Central memory CD8-positive, alpha-beta T cell (primary cell): ENCODE data around the gene MAGI1.

ENCODE experiments used
- ATAC-seq: fragments of 150-1000 bp; cut with Tn5 transposase; replicated peaks from 2 replicates; pipeline ENCODE4 v1.10.0; 2022; ENCODE audit warnings: mild to moderate bottlenecking, moderate FRiP score, moderate number of reproducible peaks; ENCODE audit not compliant: poor library complexity, severe bottlenecking; ENCODE audit errors: extremely low read depth
- DNase-seq, 2 donors: peaks; one replicate each; pipeline ENCODE4 v3.0.0; 2021; ENCODE audit warnings: low spot score in 2 of 2
- H3K27ac Mint-ChIP-seq: one replicate; pipeline ENCODE4 v1.8.0; 2022; ENCODE audit warnings: low read depth, mild to moderate bottlenecking, moderate library complexity, mixed read lengths
- H3K27me3 Mint-ChIP-seq: one replicate; pipeline ENCODE4 v1.8.0; 2022; ENCODE audit warnings: mixed read lengths
- H3K36me3 Mint-ChIP-seq: one replicate; pipeline ENCODE4 v1.8.0; 2022; ENCODE audit warnings: mild to moderate bottlenecking, moderate library complexity, mixed read lengths; ENCODE audit not compliant: insufficient read depth
- H3K4me1 Mint-ChIP-seq: one replicate; pipeline ENCODE4 v1.8.0; 2022; ENCODE audit warnings: mixed read lengths
- H3K4me3 Mint-ChIP-seq: one replicate; pipeline ENCODE4 v1.8.0; 2022; ENCODE audit warnings: mild to moderate bottlenecking, moderate library complexity, mixed read lengths
- H3K9me3 Mint-ChIP-seq: one replicate; pipeline ENCODE4 v1.8.0; 2022; ENCODE audit warnings: mixed read lengths

The MAGI1 gene

DNA sequence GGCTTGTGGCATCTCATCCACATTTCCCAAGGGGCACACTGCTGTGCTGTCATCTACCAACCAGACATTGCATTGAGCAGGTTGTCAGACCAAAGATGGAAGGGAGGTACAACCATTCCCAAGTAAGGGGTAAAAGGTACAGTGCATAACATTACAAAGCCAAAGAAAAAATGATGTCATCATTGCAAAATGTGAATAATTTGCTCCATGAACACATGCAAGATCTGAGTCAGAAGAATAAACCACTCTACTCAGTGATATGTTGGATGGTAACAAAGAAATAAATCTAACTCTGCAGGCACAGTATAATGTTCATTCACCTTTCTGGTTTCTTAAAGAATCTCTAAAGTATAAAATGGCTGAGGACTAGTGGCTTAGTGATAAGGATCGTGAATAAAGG, 202.7 kb downstream of the MAGI1 start:
- ATAC-seq, result no peak
- no peaks in the 10 kb centered on the region for H3K36me3 Mint-ChIP-seq
- H3K27me3 Mint-ChIP-seq, result no peaks in the 10 kb centered on the region
- no peak overlapping the region for H3K4me3 Mint-ChIP-seq
- no peak overlapping the region for H3K27ac Mint-ChIP-seq
- H3K9me3 Mint-ChIP-seq, result peaks cover 6% of the 10 kb centered on the region
- no peaks in the 10 kb centered on the region for H3K4me1 Mint-ChIP-seq
- no peak for DNase-seq

- DNase-seq, result no peak
- Mint-ChIP-seq H3K27ac (no peak overlapping the region), H3K27me3 (no peaks in the 10 kb centered on the region), H3K36me3 (no peaks in the 10 kb centered on the region), H3K4me1 (no peaks in the 10 kb centered on the region), H3K4me3 (no peak overlapping the region), H3K9me3 (peaks cover 6% of the 10 kb centered on the region)
- ATAC-seq, result no peak
Measured at GRCh38 chr3:65833761-65834505, 204.8 kb downstream of the MAGI1 start.

- Mint-ChIP-seq H3K36me3 (no peaks in the 10 kb centered on the region), H3K4me3 (no peak overlapping the region), H3K4me1 (no peaks in the 10 kb centered on the region), H3K27me3 (no peaks in the 10 kb centered on the region), H3K9me3 (peaks cover 6% of the 10 kb centered on the region), H3K27ac (no peak overlapping the region)
- ATAC-seq (no peak), DNase-seq (no peak)
Measured at GRCh38 chr3:65831733-65832425, 206.8 kb downstream of the MAGI1 start.

DNA sequence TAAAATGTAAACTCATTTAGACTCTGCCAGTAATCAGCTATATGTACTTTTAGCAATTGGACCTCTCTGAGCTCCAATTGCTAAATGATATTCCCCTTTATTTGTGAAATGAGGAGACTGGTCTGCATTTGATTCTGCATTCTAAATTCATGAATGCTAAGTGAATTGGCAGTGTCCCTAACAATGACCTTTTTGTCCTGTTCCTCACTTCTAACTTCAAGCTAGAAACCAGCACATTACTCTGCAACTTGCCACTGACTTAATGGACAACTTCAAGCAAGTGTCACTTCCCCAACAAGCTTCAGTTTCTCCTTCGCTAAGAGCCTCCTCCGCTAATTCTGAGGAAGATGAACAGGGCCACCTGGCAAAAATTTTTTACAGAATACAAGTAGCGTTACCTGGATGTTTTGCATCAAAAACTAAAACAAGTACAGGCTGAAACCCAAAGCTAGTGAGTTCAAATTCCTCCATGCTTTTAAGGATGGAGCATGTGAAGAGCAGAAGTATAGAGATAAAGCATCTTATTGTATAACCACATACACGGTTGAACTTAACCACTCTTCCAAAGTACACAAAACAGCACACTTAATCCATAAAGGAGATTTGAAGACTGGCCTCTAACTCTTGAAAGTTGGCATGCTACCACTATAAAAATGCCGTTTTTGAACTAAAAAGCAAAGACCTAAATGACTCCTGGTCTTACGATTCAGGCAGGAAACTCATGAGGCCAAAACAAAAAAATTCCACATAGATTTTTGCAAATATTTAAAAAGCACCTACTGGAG, 207.6 kb downstream of the MAGI1 start:
- H3K27me3 Mint-ChIP-seq, result no peaks in the 10 kb centered on the region
- DNase-seq (no peak), ATAC-seq (no peak)
- H3K9me3 Mint-ChIP-seq, result peaks cover 2% of the 10 kb centered on the region
- no peaks in the 10 kb centered on the region for H3K36me3 Mint-ChIP-seq
- H3K4me1 Mint-ChIP-seq, result no peaks in the 10 kb centered on the region
- no peak overlapping the region for H3K27ac Mint-ChIP-seq
- H3K4me3 Mint-ChIP-seq, result no peak overlapping the region

- no peaks in the 10 kb centered on the region for H3K9me3 Mint-ChIP-seq
- H3K4me3 Mint-ChIP-seq, result no peak overlapping the region
- DNase-seq (no peak), ATAC-seq (no peak)
- no peaks in the 10 kb centered on the region for H3K4me1 Mint-ChIP-seq
- no peak overlapping the region for H3K27ac Mint-ChIP-seq
- no peaks in the 10 kb centered on the region for H3K27me3 Mint-ChIP-seq
- H3K36me3 Mint-ChIP-seq, result no peaks in the 10 kb centered on the region
Measured at GRCh38 chr3:65829228-65829627, 209.5 kb downstream of the MAGI1 start.

GRCh38 chr3:65828706-65829105, 210.0 kb downstream of the MAGI1 start:
- Mint-ChIP-seq H3K27ac (no peak overlapping the region), H3K4me3 (no peak overlapping the region), H3K9me3 (no peaks in the 10 kb centered on the region), H3K27me3 (no peaks in the 10 kb centered on the region), H3K36me3 (no peaks in the 10 kb centered on the region), H3K4me1 (no peaks in the 10 kb centered on the region)
- no peak for DNase-seq
- ATAC-seq, result no peak

GRCh38 chr3:65827076-65827475, 211.6 kb downstream of the MAGI1 start:
- no peak overlapping the region for H3K4me3 Mint-ChIP-seq
- peaks cover 5% of the 10 kb centered on the region for H3K9me3 Mint-ChIP-seq
- no peak overlapping the region for H3K27ac Mint-ChIP-seq
- no peaks in the 10 kb centered on the region for H3K27me3 Mint-ChIP-seq
- ATAC-seq (no peak), DNase-seq (no peak)
- no peaks in the 10 kb centered on the region for H3K4me1 Mint-ChIP-seq
- no peaks in the 10 kb centered on the region for H3K36me3 Mint-ChIP-seq

DNA sequence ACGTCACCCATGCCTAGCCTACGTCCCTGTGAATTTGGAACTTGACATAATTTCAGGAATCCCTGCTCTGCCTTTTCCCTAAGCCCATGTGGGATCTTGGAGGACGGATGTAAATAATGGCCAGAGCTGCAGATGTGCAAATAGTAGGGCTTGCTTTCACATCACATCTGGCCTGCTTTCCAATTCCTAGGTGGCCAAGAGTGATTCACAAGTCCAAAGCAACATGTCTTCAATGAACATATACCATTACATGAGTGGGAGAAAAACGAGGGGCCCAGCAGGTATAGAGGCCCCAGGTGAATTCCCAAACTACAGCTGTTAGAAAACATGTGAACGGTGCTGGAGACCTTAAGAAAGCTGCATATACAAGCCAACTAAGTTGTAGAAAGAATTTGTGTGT, 214.6 kb downstream of the MAGI1 start:
- ATAC-seq, result no peak
- peaks cover 14% of the 10 kb centered on the region for H3K9me3 Mint-ChIP-seq

DNA sequence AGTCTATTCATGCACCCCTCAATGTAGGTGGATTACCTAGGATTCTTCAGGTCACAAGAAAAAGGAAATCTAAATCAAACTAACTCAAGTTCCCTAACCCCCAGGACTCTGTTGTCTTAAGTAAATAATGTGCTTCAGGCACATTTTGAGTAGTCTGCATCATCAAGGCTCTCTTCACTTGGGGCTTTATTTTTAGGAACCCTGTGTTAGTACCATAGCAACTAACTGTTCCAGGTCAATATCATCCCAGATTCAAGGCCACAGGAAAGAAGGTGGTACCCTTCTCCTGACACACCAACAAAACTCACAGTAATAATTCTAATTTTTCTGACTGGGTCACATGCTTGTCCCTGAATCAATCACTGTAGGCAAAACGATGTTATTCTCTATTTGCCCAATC, 218.1 kb downstream of the MAGI1 start:
- H3K27me3 Mint-ChIP-seq, result no peaks in the 10 kb centered on the region
- H3K4me1 Mint-ChIP-seq, result no peaks in the 10 kb centered on the region
- H3K36me3 Mint-ChIP-seq, result no peaks in the 10 kb centered on the region
- H3K9me3 Mint-ChIP-seq, result peaks cover 14% of the 10 kb centered on the region
- H3K27ac Mint-ChIP-seq, result no peak overlapping the region
- ATAC-seq, result no peak
- no peak for DNase-seq
- no peak overlapping the region for H3K4me3 Mint-ChIP-seq

More for the DNA sequence above, 214.6 kb downstream of the MAGI1 start:
- no peaks in the 10 kb centered on the region for H3K4me1 Mint-ChIP-seq
- H3K4me3 Mint-ChIP-seq, result no peak overlapping the region
- no peak for DNase-seq
- H3K36me3 Mint-ChIP-seq, result no peaks in the 10 kb centered on the region
- no peak overlapping the region for H3K27ac Mint-ChIP-seq
- no peaks in the 10 kb centered on the region for H3K27me3 Mint-ChIP-seq

DNA sequence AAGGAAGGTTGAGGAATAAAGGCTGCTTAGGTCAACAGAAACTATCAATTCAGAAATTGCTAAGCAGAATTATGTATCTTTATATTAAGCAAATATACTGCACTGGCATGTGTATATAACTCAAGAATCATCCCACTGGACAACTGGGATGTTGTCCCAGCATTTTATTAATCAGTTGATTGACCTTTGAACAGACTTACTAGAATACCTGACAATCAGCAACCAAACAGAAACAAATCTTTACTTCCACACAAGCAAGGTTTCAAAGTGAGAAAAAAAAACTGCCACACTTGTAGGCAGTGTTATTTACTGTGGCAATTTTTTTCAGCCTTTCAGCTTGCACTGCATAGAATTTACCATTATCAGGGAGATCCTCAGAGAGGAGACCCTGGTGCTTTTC, 218.8 kb downstream of the MAGI1 start:
- H3K36me3 Mint-ChIP-seq, result no peaks in the 10 kb centered on the region
- H3K4me1 Mint-ChIP-seq, result no peaks in the 10 kb centered on the region
- DNase-seq, result no peak
- ATAC-seq, result no peak
- H3K27me3 Mint-ChIP-seq, result no peaks in the 10 kb centered on the region
- H3K27ac Mint-ChIP-seq, result no peak overlapping the region
- H3K4me3 Mint-ChIP-seq, result no peak overlapping the region
- H3K9me3 Mint-ChIP-seq, result peaks cover 14% of the 10 kb centered on the region

DNA sequence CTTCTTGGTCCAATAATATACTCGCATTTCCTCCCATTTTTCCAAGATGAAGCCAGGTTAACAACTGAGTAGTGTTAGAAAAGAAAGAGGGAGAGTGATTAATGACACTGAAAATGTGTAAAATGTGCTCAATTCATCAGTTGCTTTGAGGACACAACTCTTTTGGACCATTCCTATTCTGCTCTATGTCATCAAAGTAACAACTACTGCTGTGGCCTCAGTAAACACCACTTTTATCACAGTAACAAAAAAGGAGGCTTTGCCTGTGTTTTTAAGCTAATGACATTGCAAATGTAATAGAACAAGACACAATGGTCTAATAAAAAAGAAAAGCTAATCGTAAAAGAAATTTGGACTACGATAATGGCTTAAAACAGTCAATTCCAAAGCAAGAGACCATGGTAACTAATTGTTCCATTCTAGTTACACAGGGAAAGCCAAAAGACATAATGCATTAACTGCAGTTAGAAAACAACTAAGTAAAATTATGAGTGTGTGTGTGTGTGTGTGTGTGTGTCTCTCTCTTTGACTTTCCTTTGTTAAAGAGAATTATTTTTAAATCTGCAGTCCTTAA, 221.1 kb downstream of the MAGI1 start:
- Mint-ChIP-seq H3K27ac (no peak overlapping the region), H3K9me3 (peaks cover 12% of the 10 kb centered on the region), H3K36me3 (no peaks in the 10 kb centered on the region), H3K4me1 (no peaks in the 10 kb centered on the region), H3K27me3 (no peaks in the 10 kb centered on the region), H3K4me3 (no peak overlapping the region)
- DNase-seq, result no peak
- no peak for ATAC-seq

GRCh38 chr3:65816208-65816607, 222.5 kb downstream of the MAGI1 start:
- Mint-ChIP-seq H3K4me1 (no peaks in the 10 kb centered on the region), H3K4me3 (no peak overlapping the region), H3K9me3 (peaks cover 5% of the 10 kb centered on the region), H3K36me3 (no peaks in the 10 kb centered on the region), H3K27ac (no peak overlapping the region), H3K27me3 (no peaks in the 10 kb centered on the region)
- DNase-seq, result no peak
- no peak for ATAC-seq
